Subcutaneous adipose tissue (tissue), 4 donors: Measurements from ENCODE around the gene REC8. TPM values are rescaled to one million over a fixed set of nuclear protein-coding genes. Genes with fewer than 3 reads are reported as not detected.

Source experiments
- CTCF ChIP-seq: fragments of 450-650 bp; IDR thresholded peaks from one replicate; pipeline ENCODE4 v1.5.1; 2016; ENCODE audit warnings: low read depth, mild to moderate bottlenecking, control low read depth, antibody characterized with exemption, moderate library complexity
- total RNA-seq, 4 donors: library from RNA; depleted of rRNA; stranded (reverse); fragments of >200 nt; gene quantifications; one replicate each; pipeline ENCODE4 v1.1.0, GENCODE V29; 2016

REC8 gene
- total RNA-seq: 10 to 100 TPM in 1 of 4 donors, 1 to 10 TPM in 3; 3.1 to 27.7 (median 5.5) TPM

- TF ChIP-seq CTCF: no peak
These were observed at the start of gene REC8 for GRCh38 chr14:24171422-24172260. Gene REC8, plus strand, starts transcription at chr14:24172080. Its CDS starts 473 bp downstream, at chr14:24172553.

- TF ChIP-seq CTCF: no peak
These were observed 49.5 kb upstream of the REC8 start for GRCh38 chr14:24122416-24122815.

GRCh38 chr14:24122898-24123297 is 49.0 kb upstream of the REC8 start:
- no peak for TF ChIP-seq CTCF

- no peak for TF ChIP-seq CTCF
These were observed 48.2 kb upstream of the REC8 start for GRCh38 chr14:24123424-24124417.

- TF ChIP-seq CTCF: no peak
These were observed 44.9 kb upstream of the REC8 start for GRCh38 chr14:24126939-24127338.

- TF ChIP-seq CTCF: no peak
These were observed 44.2 kb upstream of the REC8 start for GRCh38 chr14:24127673-24128072.

- TF ChIP-seq CTCF: no peak
These were observed 42.4 kb upstream of the REC8 start for GRCh38 chr14:24129410-24129998.
